GM13976 (cell line): ENCODE measurements around the gene CYP2C18.
"Not testable (repeated sequence)": the region's sequence is repeated elsewhere in the genome, so short reads cannot be mapped to it uniquely, and the experiment has no call there.

Experiments used
- DNase-seq: peaks from one replicate; pipeline ENCODE4 v3.0.0; 2012; ENCODE audit warnings: low spot score
- in situ Hi-C: fragments of 300-500 bp; cut with MboI; formaldehyde crosslinking; loops from one replicate; pipeline ENCODE4 v1.12.0; 2022; ENCODE audit warnings: low sequenced_read_pairs, mixed read lengths, inconsistent platforms; ENCODE audit not compliant: unreplicated experiment
- TF ChIP-seq, protein P1 (sequence below): IDR thresholded peaks from 2 replicates; pipeline ENCODE4 v1.5.1; 2012; ENCODE audit warnings: borderline replicate concordance, mild to moderate bottlenecking; ENCODE audit not compliant: insufficient read depth; ENCODE audit errors: extremely low read depth, missing control alignments, control extremely low read depth

CYP2C18 gene

GRCh38 chr10:94747137-94747536 lies 63.6 kb downstream of the CYP2C18 start:
- in situ Hi-C loops = no loop called here
- no peak for DNase-seq
- TF ChIP-seq, protein P1, sequence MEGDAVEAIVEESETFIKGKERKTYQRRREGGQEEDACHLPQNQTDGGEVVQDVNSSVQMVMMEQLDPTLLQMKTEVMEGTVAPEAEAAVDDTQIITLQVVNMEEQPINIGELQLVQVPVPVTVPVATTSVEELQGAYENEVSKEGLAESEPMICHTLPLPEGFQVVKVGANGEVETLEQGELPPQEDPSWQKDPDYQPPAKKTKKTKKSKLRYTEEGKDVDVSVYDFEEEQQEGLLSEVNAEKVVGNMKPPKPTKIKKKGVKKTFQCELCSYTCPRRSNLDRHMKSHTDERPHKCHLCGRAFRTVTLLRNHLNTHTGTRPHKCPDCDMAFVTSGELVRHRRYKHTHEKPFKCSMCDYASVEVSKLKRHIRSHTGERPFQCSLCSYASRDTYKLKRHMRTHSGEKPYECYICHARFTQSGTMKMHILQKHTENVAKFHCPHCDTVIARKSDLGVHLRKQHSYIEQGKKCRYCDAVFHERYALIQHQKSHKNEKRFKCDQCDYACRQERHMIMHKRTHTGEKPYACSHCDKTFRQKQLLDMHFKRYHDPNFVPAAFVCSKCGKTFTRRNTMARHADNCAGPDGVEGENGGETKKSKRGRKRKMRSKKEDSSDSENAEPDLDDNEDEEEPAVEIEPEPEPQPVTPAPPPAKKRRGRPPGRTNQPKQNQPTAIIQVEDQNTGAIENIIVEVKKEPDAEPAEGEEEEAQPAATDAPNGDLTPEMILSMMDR = no peak

DNA sequence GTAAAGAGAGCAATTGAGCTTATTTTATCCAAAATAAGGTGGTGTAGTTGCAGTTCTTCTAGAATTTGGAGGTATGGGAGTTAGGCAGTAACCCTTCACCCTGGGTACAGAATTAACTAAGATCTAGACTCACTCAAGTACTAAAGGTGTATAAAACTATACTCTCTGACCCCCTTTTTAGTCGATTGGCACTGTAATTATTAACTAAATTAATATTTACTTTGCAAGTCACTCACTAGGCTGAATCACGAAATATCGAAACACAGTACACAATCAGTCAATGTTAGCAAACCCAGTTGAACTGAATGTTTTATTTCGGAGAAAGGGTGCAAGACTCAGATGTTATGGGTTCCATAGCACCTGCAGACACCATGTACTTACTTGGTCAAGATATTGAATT lies 64.3 kb downstream of the CYP2C18 start:
- TF ChIP-seq, protein P1 = no peak
- in situ Hi-C loops = no loop called here
- no peak for DNase-seq

GRCh38 chr10:94757916-94758315 lies 74.4 kb downstream of the CYP2C18 start:
- DNase-seq = no peak
- in situ Hi-C loops = no loop called here
- TF ChIP-seq, protein P1 = no peak

DNA sequence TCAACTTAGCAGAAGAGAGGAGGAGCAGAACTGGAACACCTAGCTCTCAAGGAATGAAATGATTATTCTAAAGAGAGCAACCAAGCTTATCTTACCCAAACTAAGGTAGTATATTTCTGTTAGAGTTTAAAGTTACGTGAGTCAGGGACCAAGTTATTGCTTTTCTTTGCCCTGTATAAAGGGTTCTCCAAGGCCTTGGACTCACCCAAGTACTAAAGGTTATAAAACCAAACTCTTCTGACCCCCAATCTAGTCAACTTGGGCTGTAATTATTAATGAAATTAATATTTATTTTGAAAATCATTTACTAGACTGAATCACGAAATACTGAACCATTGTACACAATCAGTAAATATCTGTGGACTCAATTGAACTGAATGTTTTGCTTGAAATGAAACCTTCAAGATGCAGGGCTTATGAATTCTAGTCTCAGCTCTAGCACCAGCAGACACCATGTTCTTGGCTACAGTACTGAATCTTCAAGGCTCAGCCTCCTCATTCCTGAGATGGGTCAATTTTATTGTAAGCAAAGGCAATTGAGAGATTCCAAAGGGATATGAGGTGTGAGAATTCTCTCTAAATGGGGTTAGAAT lies 77.2 kb downstream of the CYP2C18 start:
- TF ChIP-seq, protein P1 = no peak
- no peak for DNase-seq
- in situ Hi-C loops = no loop called here

GRCh38 chr10:94762393-94762792 lies 78.9 kb downstream of the CYP2C18 start, which contains the start of gene CYP2C19:
Gene CYP2C19 (plus strand): TSS chr10:94762681. CDS start chr10:94762706, 25 bp downstream.
- TF ChIP-seq, protein P1 = no peak
- in situ Hi-C loops = no loop called here

GRCh38 chr10:94775425-94775824 lies 91.9 kb downstream of the CYP2C18 start:
- DNase-seq, in situ Hi-C loops: not testable (repeated sequence)

More at GRCh38 chr10:94762393-94762792, 78.9 kb downstream of the CYP2C18 start, which contains the start of gene CYP2C19:
- DNase-seq = no peak

DNA sequence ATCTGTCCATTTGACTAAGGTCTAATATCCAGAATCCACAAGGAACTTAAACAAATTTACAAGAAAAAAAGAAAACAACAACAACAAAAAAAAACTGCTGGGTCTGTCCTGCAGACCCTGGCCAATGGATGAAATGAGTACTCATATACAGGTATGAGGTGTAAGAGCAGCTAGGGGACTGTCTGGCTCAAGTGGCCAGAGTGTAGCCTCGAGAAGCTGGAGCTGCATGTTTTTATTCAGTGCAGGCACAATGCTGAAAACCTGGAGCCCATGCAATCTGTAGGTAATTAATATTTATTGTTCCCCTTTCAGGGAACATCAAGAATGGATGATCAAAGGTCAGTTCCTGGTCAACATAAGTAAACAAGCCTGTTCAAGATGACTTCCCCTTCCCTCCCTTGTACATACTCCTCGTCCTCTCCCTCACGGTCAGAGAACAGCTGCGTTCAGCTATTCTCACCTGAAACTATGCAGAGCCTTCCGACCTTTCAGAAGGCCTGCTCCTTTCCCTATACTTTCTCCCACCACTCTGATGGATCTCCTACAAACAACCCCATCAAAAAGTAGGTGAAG lies 94.4 kb downstream of the CYP2C18 start:
- TF ChIP-seq, protein P1 = no peak
- no peak for DNase-seq
- in situ Hi-C loops = no loop called here
